Kasumi-1 (cell line): Measurements from ENCODE around the gene PEF1.
"Not testable (repeated sequence)": the region's sequence is repeated elsewhere in the genome, so short reads cannot be mapped to it uniquely, and the experiment has no call there.

Experiments used
- DNase-seq, 2 experiments: peaks; one replicate each; lab custom pipeline; 2025; lab: John Stamatoyannopoulos, UW

Gene PEF1

DNA sequence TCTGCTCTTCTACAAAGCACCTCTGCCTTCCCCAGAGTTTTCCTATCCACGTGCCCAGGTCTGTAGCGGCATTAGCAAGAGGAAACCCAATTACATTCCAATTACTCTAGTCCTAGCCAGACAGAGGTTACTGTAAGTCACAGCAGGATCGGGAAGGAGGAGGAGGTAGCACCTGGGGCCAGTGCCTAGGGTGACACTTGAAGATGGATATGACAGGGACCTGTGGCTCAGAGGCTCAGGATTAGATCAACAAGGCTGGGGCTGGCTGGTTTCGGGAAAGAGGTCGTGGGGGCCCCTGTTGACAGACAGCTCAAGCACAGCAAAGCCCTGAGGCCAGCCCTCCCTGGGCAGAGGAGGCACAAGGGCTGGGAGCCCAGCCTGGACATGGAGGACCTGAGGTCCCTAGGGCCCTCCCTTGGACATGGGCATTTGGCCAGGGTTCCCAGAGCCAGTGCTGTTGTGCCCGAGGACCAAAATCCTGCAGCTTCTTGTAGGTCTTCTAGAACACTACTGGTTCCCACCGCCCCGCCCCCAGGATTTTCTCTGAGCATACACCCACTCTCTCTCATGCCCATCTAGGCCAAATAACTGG is 30.2 kb downstream of the PEF1 start:
- DNase-seq, result no peak

DNA sequence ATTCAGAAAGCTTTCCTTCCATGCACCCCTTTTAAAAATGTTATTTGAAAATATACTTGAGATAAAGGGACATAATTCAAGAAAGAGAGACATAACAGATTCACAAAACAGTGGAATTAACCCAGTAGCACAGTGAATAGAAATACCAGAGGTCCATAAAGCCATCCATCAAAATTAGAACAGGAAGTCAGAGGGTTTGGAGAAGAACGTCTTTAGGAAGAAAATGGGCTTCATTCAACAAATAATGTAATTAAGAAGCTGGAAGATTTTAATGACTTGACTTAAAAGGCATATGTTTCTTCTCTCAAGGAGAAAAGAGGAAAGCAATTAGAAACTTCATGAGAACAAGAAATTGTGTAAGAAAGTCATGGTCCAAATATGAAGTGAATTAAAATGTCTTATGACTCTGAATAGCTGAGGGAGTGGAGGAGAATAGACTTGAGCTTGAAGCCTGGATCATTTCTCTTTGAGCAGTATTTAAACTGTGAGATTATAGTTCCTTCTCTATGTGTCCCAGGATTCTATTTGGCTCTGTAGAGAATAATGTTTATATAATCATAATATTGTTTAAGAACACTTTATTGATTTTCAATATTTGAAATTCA is 35.1 kb downstream of the PEF1 start:
- no peak for DNase-seq

DNA sequence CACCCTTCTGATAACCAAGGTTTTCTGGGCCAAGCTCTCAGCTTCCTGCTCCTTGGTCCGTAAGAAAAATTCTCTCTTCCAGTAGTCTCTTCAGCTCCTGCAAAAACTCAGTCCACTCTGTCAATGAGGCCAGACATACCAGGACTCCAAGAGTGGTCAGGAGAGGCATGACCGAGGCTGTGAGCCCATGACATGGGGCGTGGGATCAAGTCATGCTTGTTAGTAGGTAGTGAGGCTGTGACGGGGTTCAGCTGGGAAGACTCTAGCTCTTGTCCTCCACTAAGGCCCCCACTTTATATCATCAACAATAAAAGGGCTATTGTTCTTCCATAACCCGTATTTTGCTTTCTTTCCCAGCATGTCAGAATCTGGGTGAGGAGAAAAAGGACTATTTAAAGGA is 37.3 kb downstream of the PEF1 start:
- DNase-seq, result no peak

DNA sequence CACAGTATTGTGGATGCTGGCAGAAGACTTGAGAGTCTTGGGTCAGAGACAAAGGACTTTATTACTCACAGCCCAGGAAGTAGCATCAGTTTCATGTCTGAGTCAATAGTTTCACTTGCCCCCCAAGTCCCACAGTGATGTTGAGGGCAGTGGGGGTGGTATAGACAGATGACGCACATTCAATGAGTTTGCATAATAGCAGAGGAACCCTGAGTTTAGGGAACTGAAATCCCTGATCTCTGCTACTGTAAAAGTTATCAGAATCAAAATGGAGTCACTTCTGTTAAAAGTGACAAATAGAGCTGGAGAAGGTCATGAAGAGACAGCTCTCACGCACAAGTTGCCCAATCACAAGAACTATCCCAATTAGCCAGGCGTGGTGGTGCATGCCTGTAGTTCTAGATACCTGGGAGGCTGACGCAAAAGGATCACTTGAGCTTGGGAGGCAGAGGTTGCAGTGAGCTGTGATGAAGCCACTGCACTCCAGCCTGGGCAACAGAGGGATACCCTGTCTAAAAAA is 38.7 kb downstream of the PEF1 start:
- no peak for DNase-seq

DNA sequence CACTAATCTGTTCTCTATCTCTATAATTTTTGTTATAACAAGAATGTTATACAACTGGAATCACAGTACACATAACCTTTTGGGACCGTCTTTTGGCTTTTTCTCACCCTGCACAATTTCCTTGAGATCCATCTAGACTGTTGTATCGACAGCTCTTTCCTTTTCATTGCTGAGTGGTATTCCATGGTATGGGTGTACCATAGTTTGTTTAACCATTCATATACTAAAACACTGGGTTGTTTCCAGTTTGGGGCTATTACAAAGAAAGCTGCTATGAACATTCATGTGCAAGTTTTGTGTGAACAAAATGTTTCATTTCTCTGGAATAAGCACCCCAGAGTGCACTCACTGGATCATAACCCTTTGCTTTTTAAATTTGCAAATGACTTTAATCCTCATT is 42.6 kb downstream of the PEF1 start:
- DNase-seq, result no peak

DNA sequence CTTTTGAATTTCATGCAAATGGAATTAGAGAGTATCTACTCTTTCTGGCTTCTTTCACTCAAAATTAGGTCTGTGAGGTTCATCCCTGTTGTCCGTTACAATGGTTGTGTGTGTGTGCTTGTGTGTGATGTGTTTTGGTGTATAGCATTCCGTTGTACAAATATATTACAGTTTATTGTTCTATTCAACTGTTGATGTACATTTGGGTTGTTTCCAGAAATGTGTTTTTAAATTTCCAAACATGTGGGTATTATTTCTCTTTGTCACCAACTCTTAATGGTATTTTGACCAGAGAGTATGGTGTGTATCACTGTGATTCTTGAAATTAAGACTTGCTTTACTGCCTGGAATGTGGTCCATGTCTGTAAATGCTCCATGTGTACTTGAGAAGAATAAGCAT is 44.0 kb downstream of the PEF1 start:
- DNase-seq, result no peak

DNA sequence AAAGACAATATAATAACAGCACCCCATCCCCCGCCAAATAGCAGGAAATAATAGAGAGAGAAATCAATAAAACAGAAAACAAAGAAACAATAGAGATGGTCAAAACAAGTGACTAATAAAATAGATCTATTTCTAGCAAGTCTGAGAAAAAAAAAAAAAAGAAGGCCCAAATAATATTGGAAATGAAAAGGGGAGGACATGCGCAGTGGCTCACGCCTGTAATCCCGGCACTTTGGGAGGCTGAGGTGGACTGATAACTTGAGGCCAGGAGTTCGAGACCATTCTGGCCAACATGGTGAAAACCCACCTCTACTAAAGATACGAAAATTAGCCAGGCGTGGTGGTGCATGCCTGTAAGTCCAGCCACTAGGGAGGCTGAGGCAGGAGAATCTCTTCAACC is 45.7 kb downstream of the PEF1 start:
- DNase-seq, result no peak

DNA sequence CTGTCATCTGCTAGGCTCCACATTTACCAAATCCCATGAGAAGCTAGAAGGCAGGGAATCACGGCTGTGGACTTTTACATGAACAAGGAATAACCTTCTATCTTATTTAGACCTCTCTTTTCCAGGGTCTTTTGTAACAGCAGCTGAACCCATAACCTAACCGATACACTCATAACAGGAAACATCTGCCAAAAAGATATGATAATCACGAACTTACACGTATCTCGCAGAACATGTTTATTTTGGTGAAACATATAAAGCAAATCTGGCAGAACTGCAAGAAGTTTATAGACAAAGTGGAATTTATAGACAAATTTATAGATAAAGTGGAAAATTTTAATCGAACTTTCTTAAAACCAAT is 48.0 kb downstream of the PEF1 start:
- DNase-seq, result peak in 1 of 2 experiments; percentile 4

DNA sequence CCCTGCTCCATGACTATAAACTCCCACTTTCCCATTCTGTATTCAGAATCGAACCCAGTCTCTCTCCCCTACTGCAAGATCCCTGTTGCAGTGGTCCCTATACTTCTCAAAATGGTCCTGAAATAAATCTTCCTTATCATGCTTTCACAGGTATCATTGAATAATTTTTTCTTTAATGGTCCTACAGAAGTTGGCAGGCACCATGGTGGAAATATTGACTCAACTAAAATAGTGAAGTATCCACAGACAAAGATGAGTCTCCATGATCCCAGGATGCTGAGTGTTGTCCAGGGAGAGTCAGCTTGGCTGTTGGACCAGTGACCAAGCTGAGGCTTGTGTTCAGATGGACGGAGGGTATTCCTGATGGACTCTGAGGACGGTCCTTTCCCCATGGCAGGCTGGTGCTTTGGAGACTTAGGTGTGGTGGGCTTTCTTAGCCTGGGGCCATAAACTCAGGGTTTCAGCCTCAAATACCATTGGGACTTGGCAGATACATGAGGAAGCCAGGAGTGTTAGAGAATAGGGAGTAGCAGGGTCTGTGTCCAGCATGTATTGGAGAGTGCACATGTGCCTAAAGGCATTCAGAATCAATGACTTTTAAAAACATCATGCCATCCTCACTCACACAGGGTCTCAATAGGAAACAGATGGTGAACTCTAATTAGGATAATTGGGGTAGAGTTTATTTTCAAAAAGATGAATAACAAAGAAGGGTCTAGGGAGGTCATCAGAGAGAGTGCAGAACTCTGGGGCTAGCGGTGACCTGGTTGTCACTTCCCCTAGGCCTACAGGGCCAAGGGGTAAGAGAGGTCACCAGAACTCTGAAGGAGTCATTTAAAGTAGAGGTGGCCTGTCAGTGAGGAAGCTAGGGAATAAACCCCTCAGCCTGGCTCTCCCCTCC is 48.6 kb downstream of the PEF1 start:
- no peak for DNase-seq

DNA sequence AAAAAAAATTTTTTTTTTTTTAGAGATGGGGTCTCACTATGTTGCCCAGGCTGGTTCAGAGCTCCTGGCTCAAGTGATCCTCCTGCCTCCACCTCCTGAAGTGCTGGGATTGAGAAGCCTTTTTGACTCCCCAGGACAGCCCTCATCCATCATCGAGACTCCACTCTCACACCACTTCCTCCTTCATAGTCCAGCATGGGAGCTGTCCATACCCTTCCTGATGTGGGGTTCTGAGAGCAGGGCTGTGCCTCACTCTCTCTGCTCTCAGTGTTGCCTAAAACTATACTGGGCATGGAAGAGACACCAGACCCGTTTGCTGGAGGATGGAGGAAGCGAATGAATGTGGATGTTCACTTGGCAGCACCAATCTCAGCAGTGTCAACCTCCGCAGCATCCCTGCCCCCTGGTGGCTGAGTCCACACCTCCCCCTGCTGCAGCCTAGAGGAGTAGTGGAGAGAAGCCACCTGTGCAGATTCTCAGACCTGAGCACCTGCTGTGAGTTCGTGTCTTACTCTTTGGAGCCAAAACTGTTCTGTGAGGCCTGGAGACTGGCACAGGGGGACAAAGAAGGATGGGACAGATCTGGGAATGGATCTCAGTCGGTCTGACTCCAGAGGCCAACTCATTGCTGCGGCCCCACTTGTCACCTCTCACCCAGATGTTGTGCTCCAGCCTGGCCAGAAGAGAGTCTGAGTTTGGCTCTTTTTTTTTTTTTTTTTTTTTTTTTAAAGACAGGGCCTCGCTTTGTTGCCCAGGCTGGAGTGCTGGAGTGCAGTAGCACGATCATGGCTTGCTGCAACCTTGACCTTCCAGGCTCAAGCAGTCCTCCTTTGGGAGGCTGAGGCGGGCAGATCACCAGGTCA is 50.7 kb downstream of the PEF1 start:
- DNase-seq, result peak; percentile 29 to 57

DNA sequence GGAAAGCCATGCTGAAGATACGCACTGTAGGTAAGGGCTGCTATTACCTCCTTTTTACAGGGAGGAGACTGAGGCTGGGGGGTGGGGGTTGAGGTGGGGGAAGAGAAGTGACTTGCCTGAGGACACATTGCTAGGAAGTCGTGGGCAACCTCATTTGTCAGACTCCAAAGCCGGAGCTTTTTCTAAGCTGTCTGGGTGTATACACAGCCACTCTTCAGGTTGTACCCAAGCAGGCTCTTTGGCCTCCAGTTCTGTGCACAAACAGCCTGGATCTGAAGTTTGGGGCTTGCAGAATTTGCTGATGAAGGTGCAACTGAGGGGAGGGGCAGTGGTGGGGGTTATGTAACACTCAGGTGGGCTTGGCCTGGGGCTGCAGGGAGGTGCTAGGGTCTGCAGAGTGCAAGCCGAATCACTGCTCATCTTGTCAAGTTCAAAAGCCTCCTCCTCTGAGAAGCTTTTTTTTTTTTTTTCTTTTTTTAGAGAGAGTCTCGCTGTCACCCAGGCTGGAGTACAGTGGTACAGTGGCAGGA is 51.5 kb downstream of the PEF1 start:
- DNase-seq, result no peak

DNA sequence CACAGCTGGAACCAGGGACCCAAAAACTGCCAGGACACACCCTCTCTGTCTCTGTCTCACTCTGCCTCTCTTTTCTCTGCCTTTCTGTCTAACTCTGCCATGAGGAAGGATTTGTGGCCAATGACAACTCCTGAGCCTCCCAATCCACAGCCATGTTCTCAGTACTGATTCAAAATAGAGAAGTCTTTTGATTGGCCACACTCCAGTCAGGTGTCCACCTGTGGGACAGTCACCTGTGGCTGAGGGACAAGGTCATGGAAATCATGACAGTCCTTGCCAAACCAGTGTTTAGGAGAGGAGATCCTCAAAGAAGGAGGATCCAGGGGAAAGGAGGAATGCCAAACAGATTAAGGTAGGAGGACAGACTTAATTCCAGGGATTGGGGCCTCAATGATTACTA is 52.5 kb downstream of the PEF1 start:
- DNase-seq, result no peak

DNA sequence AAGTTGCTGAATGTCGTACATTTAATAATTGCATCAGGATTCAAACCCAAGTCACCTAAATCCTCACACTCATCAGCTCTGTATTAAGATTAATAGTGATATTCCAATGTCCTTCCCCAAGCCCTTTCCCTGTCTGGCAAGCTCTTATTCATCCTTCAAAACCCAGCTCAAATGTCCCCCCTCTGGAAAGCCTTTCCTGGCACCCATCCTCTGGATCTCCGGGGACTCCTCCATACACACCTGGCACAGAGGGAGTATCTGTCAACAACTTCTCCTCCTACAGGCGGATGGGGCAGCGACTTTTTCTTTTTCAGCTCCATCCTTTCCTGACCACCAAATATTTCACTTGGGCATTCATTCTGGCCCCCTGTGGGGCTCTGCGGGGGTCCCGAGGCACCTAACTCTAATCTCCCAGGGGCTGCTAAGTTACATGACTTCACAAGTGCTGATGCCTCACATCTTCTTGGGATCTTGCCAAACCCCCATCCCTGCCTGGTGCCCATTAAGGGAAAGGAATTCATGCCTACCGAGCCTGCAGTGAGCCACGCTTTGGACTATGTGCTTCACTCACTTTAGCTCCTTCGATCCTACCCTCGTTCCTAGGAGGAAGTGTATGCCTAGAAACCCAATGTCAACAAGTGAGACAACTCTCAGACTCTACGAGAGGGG is 53.1 kb downstream of the PEF1 start:
- DNase-seq, result no peak

DNA sequence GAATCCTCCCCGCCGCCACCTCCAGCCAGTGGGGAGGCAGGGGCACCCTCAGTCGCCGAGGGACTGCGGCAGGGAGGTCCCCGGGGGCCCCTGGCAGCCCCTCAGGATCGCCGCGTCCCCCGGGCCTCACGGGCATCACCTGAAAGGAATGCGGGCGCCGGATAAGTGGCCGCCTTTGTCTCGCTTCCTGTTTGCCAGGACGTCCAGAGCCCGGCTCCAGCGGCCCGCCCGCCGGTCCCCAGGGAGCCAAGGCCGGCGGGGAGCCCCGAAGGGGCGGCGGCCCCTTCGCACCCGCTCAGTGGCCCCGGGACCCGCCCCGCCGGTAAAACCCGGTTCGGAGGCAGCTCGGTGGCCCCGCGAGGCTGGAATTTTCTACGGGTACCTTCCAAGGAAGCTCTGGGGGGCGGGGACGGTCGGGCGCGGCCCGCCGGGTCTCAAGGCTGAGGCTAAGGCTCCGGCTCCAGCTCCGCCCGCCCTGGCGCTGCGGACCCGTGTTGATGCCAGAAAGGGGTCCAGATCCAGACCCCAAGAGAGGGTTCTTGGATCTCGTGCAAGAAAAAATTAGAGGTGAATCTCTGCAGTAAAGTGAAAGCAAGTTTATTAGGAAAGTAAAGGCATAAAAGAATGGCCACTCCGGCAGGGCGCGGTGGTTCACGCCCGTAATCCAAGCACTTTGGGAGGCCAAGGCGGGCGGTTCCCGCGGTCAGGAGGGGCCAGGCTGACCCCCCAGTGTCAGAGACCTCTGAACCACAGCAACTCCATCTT is 55.7 kb downstream of the PEF1 start:
- DNase-seq, result no peak

DNA sequence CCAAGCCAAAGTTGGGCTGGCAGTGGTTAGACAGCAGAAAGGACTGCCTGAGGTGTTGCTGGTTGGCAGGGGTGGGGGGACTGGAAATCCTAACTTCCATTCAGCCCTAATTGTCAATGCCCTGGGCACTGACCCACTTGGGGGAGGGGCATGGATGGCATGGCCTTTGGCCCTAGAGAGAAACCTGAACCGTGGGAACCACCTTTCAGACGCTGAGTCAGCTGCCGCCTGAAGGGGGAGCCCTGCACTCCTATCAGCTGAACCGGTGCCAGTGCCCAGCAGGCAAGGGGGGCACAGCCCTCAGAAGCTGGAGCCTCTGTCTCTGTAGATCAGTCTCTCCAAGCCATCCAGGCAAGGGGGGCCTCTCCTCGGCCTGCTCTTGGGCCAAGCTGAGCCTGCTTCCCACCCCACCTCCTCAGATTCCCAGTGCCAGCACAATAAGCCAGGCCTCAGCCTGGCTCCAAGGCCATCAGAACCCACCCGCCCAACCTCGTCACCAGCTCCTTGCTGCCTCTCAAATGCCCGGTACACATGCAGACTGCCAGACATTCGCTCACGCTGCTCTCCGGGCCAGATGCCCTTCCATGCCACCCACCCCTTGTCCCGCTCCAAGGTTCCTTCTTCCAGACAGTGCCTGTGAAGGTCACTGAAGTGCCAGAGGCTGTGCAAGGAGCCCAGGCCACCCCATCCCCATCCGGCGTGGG is 56.8 kb downstream of the PEF1 start:
- DNase-seq, result peak; percentile 51 to 52

DNA sequence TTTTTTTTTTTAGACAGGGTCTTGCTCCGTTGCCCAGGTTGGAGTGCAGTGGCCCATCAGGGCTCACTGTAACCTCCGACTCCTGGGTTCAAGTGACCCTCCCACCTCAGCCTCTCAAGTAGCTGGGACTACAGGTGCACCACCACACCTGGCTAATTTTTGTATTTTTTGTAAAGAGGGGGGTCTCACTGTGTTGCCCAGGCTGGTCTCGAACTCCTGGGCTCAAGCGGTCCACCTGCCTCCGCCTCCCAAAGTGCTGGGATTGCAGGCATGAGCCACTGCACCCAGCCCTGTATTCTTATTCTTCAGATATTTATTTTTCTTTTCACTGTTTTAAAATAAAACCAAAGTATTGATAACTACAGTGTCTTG is 57.4 kb downstream of the PEF1 start:
- not testable (repeated sequence) for DNase-seq

DNA sequence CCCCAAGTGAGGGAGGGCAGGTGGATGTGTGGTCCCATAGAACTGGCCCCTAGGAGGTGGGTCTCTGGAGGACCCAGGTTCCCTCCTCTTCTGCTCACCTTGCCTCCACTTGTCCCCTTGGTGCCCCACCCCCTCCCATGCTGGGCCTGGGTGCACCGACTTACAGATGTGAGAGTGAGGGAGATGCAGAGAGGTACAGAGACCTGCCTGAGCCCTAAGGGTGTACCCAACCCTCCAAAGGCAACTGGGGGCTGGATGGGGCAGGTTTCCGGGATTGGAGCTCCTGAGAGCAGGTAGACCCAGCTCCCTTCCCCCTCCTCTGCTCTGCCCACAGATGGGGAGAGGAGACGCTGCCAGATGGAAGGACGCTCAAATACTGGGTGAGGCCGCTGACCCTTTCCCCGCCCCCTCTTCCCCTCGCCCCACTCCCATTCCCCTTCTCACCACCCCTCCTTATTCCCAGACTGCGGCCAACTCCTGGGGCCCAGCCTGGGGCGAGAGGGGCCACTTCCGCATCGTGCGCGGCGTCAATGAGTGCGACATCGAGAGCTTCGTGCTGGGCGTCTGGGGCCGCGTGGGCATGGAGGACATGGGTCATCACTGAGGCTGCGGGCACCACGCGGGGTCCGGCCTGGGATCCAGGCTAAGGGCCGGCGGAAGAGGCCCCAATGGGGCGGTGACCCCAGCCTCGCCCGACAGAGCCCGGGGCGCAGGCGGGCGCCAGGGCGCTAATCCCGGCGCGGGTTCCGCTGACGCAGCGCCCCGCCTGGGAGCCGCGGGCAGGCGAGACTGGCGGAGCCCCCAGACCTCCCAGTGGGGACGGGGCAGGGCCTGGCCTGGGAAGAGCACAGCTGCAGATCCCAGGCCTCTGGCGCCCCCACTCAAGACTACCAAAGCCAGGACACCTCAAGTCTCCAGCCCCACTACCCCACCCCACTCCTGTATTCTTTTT is 58.0 kb downstream of the PEF1 start:
- DNase-seq, result no peak

DNA sequence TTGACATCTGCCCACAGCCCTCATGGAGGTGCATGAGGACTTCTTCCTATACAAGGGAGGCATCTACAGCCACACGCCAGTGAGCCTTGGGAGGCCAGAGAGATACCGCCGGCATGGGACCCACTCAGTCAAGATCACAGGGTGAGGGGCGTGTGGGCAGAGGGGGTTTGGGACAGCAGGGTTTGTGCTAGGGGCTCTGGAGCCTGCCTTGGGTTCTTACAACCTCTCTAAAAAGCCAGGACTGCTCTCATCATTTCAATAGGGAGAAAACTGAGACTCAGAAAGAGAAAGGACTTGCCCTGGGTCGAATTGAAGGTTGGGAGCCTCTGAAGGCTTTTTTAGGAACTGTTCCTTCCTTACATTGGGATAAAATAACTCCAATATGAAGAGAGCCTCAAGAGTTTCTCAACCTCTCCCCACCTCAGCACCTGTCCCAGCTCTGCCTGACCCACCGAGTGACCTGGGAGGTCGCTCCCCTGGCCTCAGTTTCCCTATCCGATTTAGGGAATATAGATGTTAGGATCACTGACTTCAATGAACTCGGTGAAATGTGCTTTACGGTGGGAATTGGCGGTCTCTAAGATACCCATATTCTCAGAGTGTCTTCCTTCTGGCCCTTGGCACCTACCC is 58.8 kb downstream of the PEF1 start:
- DNase-seq, result no peak
